ENCODE data around the gene ICAM4. TPM values are rescaled to one million over a fixed set of nuclear protein-coding genes. Genes with fewer than 3 reads are reported as not detected.

The ICAM4 gene
- total and polyA plus RNA-seq, 5 experiments from 2014 or later: 0.22 to 0.57 (median 0.42) TPM; not detected in 2

DNA sequence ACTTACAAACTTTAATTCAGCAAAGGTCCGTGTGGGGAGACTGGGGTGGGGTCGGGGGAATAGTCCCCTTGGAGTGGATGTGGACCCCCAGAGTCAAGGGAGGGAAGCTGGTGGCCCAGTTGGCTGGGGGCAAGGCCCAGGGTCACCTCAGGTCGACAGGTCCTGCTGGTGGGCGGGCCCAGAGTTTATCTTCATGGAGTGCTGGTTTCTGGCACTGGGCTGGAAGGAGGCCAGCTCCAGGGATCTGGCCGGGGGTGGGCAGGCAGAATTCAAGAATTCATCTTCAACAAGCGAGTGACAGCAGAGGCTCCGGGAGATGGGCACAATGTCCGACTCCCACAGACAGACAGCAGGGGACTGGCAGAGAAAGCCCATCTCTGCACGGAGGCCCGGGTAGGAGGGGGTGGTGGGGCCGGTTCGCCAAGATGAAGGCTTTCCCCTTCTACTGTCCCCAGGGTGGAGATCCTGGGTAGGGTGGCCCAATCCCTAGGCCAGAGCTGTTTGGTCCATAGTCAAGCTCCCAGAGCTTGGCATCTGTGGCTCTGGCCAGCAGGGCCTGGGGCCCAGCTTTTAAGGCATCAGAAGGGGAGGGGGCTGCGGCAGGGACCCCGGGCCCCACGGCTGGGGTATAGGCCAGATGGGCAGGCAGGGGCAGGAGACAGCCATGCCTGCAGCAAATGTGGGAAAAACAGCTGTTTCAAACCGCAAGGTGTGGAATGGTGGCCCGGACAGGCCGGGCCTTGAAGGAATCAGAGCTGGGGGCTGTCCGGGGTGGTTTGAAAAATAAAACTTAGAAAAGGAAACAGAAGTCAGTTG lies 29.7 kb downstream of the ICAM4 start:
- POLR2A ChIA-PET: interaction anchor here (0.6 to 1.6 kb wide), 5 partner anchors 27 to 333 kb away, joined by 3 to 7 read pairs (median 3); partner anchors contain the start of gene ICAM5
- Mint-ChIP-seq H3K27ac (peak overlapping the region; percentile 58 to 97 (median 84)), H3K4me1 (peaks cover 4 to 24% (median 16%) of the 10 kb centered on the region in 4 donors), H3K9me3 (no peaks in the 10 kb centered on the region), H3K36me3 (peaks cover 0 to 38% (median 8%) of the 10 kb centered on the region in 3 donors), H3K27me3 (no peaks in the 10 kb centered on the region), H3K4me3 (peak overlapping the region; percentile 83 to 93 (median 90))
- DNase-seq (no peak), ATAC-seq (no peak)

DNA sequence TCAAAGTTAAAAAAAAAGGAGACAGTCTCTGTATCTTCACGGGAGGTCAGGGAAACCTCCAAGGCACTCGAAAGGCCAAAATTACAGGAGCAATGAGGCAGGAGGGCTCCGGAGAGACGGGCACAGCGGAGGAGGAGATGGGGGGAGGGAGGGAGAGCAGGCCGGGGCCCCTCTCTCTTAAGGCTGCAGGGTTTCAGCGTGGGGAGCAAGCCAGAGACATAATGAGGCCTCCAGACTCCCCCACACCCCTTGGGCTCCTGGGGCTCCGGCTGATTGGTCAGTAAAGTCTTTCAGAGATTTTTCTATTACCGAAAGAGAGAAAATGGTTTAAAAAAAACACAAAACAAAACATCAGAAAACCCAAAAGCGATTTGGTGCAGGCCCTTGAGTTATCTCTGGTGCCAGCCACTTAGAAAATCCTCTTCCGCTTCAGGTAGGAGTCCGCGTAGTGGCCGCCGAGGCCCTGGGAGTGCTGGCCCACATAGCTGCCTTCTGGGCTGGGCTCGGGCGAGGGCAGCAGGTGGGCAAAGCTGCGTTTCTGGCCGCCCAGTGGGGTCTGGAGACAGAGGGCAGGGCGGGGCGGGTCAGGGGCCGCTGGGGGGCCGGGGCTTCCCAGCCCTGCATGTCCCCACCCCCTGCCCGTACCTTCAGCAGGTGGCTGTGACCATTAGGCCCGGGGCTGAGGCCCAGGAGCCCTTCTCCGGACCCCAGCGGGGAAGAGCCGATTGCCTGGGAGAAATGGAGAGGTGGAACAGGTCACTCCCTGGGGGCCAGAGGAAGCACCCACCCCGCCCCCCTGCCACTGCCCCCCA lies 30.5 kb downstream of the ICAM4 start:
- no peak for ATAC-seq
- no peaks in the 10 kb centered on the region for H3K27me3 Mint-ChIP-seq

DNA sequence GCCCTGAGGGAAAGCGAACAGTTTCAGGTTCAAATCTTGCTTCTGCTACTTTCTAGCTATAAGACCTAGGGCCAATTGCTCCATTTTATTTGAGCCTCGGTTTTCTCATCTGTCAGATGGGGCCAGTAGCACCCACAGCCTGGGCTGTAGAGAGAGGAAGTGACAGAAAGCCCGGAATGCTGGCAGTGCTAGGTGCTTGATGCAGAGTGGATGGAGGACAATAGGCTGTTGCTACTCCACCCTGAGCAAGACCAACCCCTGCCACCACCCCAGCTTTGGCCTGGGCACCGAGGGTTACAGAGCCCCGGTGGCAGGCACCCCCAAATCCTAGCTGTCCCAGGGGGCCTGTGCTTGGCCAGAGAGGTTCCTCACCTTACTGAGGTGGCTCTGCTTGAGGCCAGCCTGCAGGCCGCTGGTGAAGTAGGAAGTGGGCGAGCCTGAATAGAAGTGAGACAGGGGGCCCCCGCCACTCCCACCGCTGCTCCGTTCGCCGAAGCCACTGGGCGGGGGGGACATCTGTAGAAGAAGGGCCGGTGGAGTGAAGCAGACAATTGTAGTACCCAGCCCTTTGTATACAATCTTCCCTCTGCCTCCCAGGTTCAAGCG lies 31.2 kb downstream of the ICAM4 start:
- H3K4me1 Mint-ChIP-seq: peaks cover 7 to 24% (median 16%) of the 10 kb centered on the region in 4 donors
- POLR2A ChIA-PET: interaction anchor here (1.1 kb wide), 1 partner anchor 16 kb away, joined by 5 read pairs; the partner anchor contains the start of gene RAVER1
- ATAC-seq: no peak
- H3K36me3 Mint-ChIP-seq: peaks cover 0 to 45% (median 10%) of the 10 kb centered on the region in 3 donors
- H3K9me3 Mint-ChIP-seq: no peaks in the 10 kb centered on the region
- H3K27me3 Mint-ChIP-seq: no peaks in the 10 kb centered on the region
- no peak for DNase-seq
- H3K4me3 Mint-ChIP-seq: peak overlapping the region in 1 of 10 donors; percentile 11
- no peak overlapping the region for H3K27ac Mint-ChIP-seq

More for the DNA sequence above, 30.5 kb downstream of the ICAM4 start:
- Mint-ChIP-seq H3K4me3 (peak overlapping the region in 2 of 10 donors; percentile 19 to 32), H3K9me3 (no peaks in the 10 kb centered on the region), H3K36me3 (peaks cover 0 to 44% (median 10%) of the 10 kb centered on the region in 3 donors), H3K27ac (peak overlapping the region in 4 of 10 donors; percentile 15 to 67 (median 38)), H3K4me1 (peaks cover 7 to 24% (median 16%) of the 10 kb centered on the region in 4 donors)
- POLR2A ChIA-PET: interaction anchor here (0.6 to 1.6 kb wide), 4 partner anchors 28 to 159 kb away, joined by 3 to 7 read pairs (median 4); partner anchors contain the start of gene ICAM5
- DNase-seq: no peak

DNA sequence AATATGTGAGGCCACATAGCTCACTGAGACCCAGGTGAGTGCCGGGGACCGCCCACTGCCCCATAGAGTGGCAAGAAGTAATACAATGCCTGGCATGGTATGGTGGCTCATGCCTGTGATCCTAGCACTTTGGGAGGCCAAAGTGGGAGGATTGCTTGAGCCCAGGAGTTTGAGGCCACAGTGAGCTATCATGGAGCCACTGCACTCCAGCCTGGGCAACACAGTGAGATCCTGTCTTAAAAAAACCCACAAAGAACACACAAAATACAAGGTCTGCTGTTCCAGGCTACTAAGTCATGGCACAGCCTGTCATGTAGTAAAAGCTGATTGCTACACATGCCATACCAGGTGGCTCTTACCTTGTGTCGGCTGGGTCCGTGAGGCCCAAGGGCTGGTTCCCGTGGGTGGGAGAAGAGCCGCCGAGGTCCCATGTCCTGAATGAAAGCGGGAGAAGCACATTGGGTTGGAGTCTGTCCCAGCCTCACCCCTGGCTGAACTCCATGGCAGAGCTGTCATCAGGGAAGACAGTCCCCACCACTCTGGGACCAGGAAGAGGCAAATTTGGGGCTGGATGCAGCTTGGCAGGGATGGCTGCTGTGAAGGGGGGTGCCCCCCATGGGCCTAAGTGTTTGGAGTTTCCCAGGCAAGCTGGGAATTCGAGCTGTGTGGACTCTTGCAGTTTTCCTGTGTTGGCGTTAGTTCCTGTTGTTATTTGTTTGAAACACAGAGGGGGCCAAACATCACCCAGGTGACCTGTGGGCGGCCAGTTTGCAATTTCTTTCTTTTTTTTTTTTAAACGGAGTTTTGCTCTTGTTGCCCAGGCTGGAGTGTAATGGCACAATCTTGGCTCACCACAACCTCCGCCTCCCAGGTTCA lies 32.3 kb downstream of the ICAM4 start:
- Mint-ChIP-seq H3K27me3 (no peaks in the 10 kb centered on the region), H3K4me3 (no peak overlapping the region), H3K4me1 (peaks cover 7 to 19% (median 16%) of the 10 kb centered on the region in 4 donors), H3K27ac (peak overlapping the region in 1 of 10 donors; percentile 11), H3K36me3 (peaks cover 0 to 53% (median 10%) of the 10 kb centered on the region in 3 donors), H3K9me3 (no peaks in the 10 kb centered on the region)
- ATAC-seq (no peak), DNase-seq (no peak)
- POLR2A ChIA-PET: interaction anchor here (0.5 to 1.1 kb wide), 2 partner anchors 15 to 456 kb away, joined by 5 to 6 read pairs; partner anchors contain the start of gene RAVER1

DNA sequence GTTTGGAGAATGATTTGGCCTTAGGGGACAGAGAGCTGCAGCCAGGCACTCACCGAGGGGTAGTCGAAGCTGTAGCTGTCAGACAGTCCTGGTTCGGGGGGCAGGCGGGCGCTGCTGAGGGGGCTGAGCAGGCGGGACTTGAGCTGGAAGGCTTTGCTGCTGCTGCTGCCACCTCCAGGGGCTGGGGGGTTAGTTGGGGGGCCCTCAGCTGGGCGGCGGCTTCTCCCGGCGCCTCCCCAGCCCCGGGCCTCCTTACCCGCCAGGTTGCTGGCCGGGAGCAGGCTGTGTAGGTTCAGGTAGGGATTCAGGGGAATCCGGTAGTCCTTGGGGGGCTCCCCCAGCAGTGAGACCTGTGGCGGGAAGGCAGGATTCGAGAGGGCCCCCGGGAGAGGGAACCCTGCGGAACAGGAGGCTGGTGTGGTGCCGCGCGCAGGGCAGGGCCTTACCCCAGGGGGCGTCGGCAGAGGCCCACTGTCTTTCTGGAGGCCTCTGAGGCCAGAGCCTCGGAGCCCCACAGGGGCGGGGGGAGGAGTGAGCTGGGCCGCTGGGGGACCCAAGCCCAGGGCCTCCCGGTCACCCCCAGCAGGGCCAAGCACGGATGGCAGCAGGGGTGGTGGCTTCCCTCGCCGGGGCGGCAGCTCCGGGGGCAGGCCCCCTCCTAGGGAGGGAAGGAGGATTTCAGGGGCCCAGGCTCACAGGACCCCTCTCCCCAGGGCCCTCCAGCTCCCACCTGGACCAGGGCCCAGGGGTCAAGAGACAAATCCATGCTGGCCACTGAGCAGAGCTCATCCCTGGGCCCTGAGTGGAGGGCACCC lies 34.1 kb downstream of the ICAM4 start:
- POLR2A ChIA-PET: interaction anchor here (0.6 to 1.2 kb wide), 6 partner anchors 10 to 247 kb away, joined by 3 to 10 read pairs (median 4); partner anchors contain the start of gene RAVER1
- no peak overlapping the region for H3K27ac Mint-ChIP-seq
- H3K9me3 Mint-ChIP-seq: no peaks in the 10 kb centered on the region
- H3K4me1 Mint-ChIP-seq: peaks cover 4 to 7% (median 5%) of the 10 kb centered on the region in 4 donors
- no peak overlapping the region for H3K4me3 Mint-ChIP-seq
- DNase-seq (no peak), ATAC-seq (no peak)
- no peaks in the 10 kb centered on the region for H3K27me3 Mint-ChIP-seq
- H3K36me3 Mint-ChIP-seq: peaks cover 0 to 69% (median 11%) of the 10 kb centered on the region in 3 donors

DNA sequence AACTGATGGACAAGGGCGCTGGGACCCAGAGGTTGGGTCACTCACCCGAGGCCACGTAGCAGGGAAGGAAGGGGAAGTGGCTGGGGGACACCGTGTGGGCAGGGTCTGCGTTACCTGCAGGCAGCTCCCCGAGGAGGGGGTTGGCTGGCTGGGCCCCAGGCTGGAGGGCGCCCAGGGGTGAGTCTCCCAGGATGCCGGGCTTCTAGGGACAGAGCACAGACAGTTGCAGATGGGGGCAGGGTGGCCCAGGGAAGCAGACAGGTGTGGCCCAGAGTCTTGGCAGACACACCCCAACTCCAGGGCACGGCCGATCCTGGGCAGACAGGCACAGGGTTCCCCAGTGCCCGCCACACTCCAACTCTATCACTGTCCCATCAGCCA lies 34.7 kb downstream of the ICAM4 start:
- peaks cover 0 to 69% (median 10%) of the 10 kb centered on the region in 3 donors for H3K36me3 Mint-ChIP-seq
- H3K27me3 Mint-ChIP-seq: no peaks in the 10 kb centered on the region
- peak overlapping the region in 1 of 10 donors; percentile 20 for H3K27ac Mint-ChIP-seq
- H3K4me3 Mint-ChIP-seq: no peak overlapping the region
- no peaks in the 10 kb centered on the region for H3K9me3 Mint-ChIP-seq
- ATAC-seq: no peak
- POLR2A ChIA-PET: interaction anchor here (0.5 to 1.2 kb wide), 4 partner anchors 10 to 94 kb away, joined by 3 to 10 read pairs (median 4); partner anchors contain the start of gene RAVER1
- peaks cover 0 to 3% (median under 1%) of the 10 kb centered on the region in 4 donors for H3K4me1 Mint-ChIP-seq
- no peak for DNase-seq

DNA sequence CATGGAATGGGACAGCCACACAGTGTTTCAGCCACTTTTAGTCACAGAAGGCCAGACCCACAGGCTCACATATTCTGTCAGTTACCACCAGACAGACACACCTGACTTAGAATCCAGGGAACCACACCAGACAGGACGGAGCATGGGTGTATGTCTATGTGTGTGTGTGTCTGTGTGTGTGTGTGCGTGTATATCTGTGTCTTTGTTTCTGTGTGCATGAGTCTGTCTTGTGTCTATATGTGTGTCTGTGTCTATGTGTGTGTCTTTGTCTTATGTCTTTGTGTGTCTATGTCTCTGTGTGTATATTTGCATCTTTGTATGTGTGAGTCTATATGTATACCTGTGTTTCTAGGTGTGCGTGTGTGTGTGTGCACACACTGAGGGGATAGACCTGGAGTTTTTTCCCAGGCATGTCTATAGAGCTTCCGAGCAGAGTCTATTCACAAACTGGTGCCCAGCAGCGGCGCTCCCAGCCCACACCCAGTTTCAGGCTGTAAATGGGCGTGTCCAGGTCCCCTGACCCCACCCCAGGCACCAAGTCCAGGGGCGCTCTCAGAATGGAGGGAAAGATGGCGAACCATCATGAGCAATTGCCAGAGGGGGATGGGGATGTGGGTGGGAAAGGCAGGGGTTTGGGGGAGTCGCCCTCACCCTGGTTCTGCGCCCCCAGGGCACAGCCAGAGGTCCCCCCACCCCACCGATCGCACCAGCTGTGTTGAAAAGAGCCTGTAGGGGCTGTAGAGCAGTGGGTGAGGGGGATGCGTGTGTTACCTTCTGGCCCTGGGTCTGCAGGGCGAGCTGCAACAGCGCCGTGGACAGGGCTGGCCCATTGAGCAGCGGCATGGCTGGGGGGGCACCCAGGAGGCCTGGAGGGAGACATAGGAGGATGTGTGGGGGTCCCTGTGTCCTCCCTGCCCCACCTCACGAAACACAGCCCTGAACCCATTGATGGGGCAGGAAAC lies 35.4 kb downstream of the ICAM4 start:
- POLR2A ChIA-PET: interaction anchor here (0.5 to 2.6 kb wide), 3 partner anchors 9 to 11 kb away, joined by 4 to 8 read pairs (median 5); partner anchors contain the start of gene RAVER1
- peaks cover 0 to 70% (median 10%) of the 10 kb centered on the region in 3 donors for H3K36me3 Mint-ChIP-seq

DNA sequence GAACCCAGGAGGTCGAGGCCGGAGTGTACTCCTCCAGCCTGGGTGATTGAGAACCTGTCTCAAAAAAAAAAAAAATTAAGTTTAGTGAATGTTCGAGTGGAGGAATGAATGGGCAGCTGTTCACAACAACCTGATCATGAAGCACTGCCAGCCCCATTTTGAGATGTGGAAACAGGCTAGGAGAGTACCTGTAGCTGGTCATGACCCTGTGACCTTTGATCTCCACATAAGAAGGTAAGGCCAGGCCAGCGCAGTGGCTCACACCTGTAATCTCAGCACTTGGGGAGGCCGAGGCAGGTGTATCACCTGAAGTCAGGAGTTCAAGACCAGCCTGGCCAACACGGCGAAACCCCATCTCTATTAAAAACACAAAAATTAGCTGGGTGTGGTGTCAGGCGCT lies 39.0 kb downstream of the ICAM4 start:
- DNase-seq: no peak
- H3K27ac Mint-ChIP-seq: no peak overlapping the region
- H3K9me3 Mint-ChIP-seq: no peaks in the 10 kb centered on the region
- POLR2A ChIA-PET: interaction anchor here (0.7 to 1.0 kb wide), 2 partner anchors 16 to 192 kb away, joined by 3 to 4 read pairs; no protein-coding TSS in a partner anchor
- H3K36me3 Mint-ChIP-seq: peaks cover 0 to 69% (median 7%) of the 10 kb centered on the region in 3 donors
- H3K27me3 Mint-ChIP-seq: no peaks in the 10 kb centered on the region
- H3K4me1 Mint-ChIP-seq: peaks cover 4 to 12% (median 6%) of the 10 kb centered on the region in 4 donors
- peak overlapping the region in 1 of 10 donors; percentile 29 for H3K4me3 Mint-ChIP-seq
- ATAC-seq: no peak

More for the DNA sequence above, 35.4 kb downstream of the ICAM4 start:
- H3K27me3 Mint-ChIP-seq: no peaks in the 10 kb centered on the region
- no peak overlapping the region for H3K4me3 Mint-ChIP-seq
- DNase-seq (no peak), ATAC-seq (no peak)
- peak overlapping the region in 6 of 10 donors; percentile 1 to 64 (median 12) for H3K27ac Mint-ChIP-seq
- H3K9me3 Mint-ChIP-seq: no peaks in the 10 kb centered on the region
- H3K4me1 Mint-ChIP-seq: peaks cover 0 to 3% (median under 1%) of the 10 kb centered on the region in 4 donors

DNA sequence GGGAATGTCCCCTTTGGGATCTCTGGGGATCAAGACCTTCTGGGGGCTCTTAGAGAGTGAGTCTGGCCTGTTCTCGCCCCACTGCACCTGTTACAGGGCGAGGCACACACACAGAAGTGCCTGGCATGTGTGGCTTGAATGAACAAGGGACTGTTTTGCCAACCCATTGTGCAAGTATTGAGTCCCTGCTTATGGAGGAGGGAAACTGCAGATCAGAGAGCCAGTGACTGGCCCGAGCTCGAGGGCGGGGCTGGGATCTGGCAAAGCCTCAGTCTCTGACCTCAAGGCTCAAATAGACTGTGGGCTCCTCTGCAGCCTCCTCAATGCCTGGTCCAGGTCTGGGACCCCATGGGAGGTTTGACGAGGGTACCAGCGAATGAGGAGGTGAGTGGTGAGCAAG lies 41.0 kb downstream of the ICAM4 start:
- Mint-ChIP-seq H3K9me3 (no peaks in the 10 kb centered on the region), H3K27me3 (no peaks in the 10 kb centered on the region), H3K36me3 (peaks cover 0 to 66% (median 5%) of the 10 kb centered on the region in 3 donors), H3K4me1 (peaks cover 3 to 27% (median 18%) of the 10 kb centered on the region in 4 donors), H3K27ac (no peak overlapping the region), H3K4me3 (no peak overlapping the region)
- POLR2A ChIA-PET: interaction anchor here (0.6 kb wide), 1 partner anchor 282 kb away, joined by 3 read pairs; no protein-coding TSS in a partner anchor
- ATAC-seq (no peak), DNase-seq (no peak)

All from naive thymus-derived CD8-positive, alpha-beta T cell (primary cell).